ENCODE results near the gene GET4.

DNA sequence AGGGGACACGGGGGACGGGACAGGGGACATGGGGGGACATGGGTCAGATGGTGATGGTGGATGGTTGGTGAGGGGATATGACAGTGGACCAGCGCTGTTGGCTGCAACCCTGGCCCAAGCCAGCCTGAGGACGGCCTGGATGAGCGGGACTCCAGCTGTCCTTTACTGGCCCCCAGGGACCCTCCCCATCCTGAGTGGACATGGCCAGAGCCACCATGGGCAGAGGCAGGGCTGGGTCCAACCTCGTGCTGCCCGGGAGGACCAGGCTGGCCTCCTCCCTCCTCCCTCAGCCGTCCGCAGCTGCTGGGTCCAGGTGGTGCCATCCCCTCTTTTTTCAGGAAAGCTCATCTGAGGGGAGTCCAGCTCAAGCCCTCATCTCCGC, 30.4 kb downstream of the GET4 start:
- TF ChIP-seq POLR2A (IDR thresholded peaks at IDR 0.05; ENCODE audit: low read depth, low read length): no peak
- TF ChIP-seq, protein P1, sequence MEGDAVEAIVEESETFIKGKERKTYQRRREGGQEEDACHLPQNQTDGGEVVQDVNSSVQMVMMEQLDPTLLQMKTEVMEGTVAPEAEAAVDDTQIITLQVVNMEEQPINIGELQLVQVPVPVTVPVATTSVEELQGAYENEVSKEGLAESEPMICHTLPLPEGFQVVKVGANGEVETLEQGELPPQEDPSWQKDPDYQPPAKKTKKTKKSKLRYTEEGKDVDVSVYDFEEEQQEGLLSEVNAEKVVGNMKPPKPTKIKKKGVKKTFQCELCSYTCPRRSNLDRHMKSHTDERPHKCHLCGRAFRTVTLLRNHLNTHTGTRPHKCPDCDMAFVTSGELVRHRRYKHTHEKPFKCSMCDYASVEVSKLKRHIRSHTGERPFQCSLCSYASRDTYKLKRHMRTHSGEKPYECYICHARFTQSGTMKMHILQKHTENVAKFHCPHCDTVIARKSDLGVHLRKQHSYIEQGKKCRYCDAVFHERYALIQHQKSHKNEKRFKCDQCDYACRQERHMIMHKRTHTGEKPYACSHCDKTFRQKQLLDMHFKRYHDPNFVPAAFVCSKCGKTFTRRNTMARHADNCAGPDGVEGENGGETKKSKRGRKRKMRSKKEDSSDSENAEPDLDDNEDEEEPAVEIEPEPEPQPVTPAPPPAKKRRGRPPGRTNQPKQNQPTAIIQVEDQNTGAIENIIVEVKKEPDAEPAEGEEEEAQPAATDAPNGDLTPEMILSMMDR (conservative IDR thresholded peaks at IDR 0.05; ENCODE audit: low read depth, low read length): no peak
- no peak for TF ChIP-seq ELK1 (IDR thresholded peaks at IDR 0.05; ENCODE audit: borderline replicate concordance, low read depth, low read length)
- no peak for TF ChIP-seq MAFK (IDR thresholded peaks at IDR 0.05; ENCODE audit: low read depth, low read length)
- no peak for TF ChIP-seq RCOR1 (IDR thresholded peaks at IDR 0.05; ENCODE audit: insufficient replicate concordance, low read length)

All from IMR-90 (cell line).